Heart left ventricle (tissue), 16 donors: ENCODE data around the gene FAM174A. TPM values are rescaled to one million over a fixed set of nuclear protein-coding genes. Genes with fewer than 3 reads are reported as not detected.

Experiments used
- ATAC-seq, 4 donors: fragments of 200-7000 bp; cut with Tn5 transposase; one replicate each; pipeline ENCODE4 v1.9.1; 2020 to 2022; ENCODE audit warnings: moderate library complexity in 4 of 4, mild to moderate bottlenecking in 3 of 4, moderate number of reproducible peaks in 1 of 4
- DNase-seq, 5 donors: peaks; one replicate each; pipeline ENCODE4 v3.0.0-alpha.2; 2020
- H3K27ac ChIP-seq, 12 donors: fragments of 200-600 bp; sonication (generic) in 4 of 12; one replicate each; pipeline versions ENCODE4 v1.5.0 to v1.8.0; 2016 to 2022; ENCODE audit warnings: mild to moderate bottlenecking in 2 of 12
- H3K27me3 ChIP-seq, 9 donors: fragments of 200-600 bp; sonication (generic) in 2 of 9; one replicate each; pipeline versions ENCODE4 v1.5.1 to v1.8.0; 2016 to 2022; ENCODE audit warnings: mild to moderate bottlenecking in 3 of 9
- H3K36me3 ChIP-seq, 9 donors: fragments of 200-600 bp; sonication (generic) in 2 of 9; one replicate each; pipeline versions ENCODE4 v1.5.0 to v1.8.0; 2018 to 2022; ENCODE audit warnings: mild to moderate bottlenecking in 2 of 9
- H3K4me1 ChIP-seq, 12 donors: fragments of 200-600 bp; sonication (generic) in 4 of 12; one replicate each; pipeline versions ENCODE4 v1.5.0 to v1.8.0; 2016 to 2022; ENCODE audit warnings: mild to moderate bottlenecking in 3 of 12
- H3K4me3 ChIP-seq, 12 donors: fragments of 200-600 bp; sonication (generic) in 4 of 12; one replicate each; pipeline versions ENCODE4 v1.5.0 to v1.8.0; 2017 to 2022; ENCODE audit warnings: mild to moderate bottlenecking in 9 of 12, moderate library complexity in 4 of 12
- H3K9me3 ChIP-seq, 12 donors: fragments of 200-600 bp; sonication (generic) in 4 of 12; one replicate each; pipeline versions ENCODE4 v1.5.0 to v1.8.0; 2016 to 2022; ENCODE audit warnings: mild to moderate bottlenecking in 1 of 12
- POLR2A ChIP-seq, 2 donors: fragments of 450-650 bp; IDR thresholded peaks; one replicate each; pipeline ENCODE4 v1.6.1; 2017; ENCODE audit warnings: antibody characterized with exemption in 2 of 2, mild to moderate bottlenecking in 2 of 2, moderate library complexity in 2 of 2
- WGBS, 4 donors: extraction: QIAGEN DNeasy Blood & Tissue Kit in 2 of 4; methylation state at CpG; one replicate each; pipeline versions ENCODE4 v1.1.5 to v1.1.7; 2013 to 2018; 5-methylcytosine and 5-hydroxymethylcytosine counted together
- intact Hi-C, 10 donors: fragments of 100-400 bp; cut with DNase I; formaldehyde crosslinking; loops; one replicate each; pipeline versions ENCODE4 v1.11.1 to v1.14.2; 2022
- polyA plus RNA-seq, 2 donors: library from polyadenylated mRNA; stranded (reverse); fragments of 200-250 nt; gene quantifications; one replicate each; pipeline ENCODE4 v1.2.3, GENCODE V29; 2013
- total RNA-seq, 9 donors: library from RNA; depleted of rRNA in 2 of 9; stranded (reverse); fragments of >200 nt in 2 of 9; fragmentation: NEBNext Ultra II Directional in 3 of 9; extraction: Animal tissue kit (Norgen Biotek cat#: 25700) in 3 of 9; gene quantifications; one replicate each; pipeline versions ENCODE4 v1.1.0 to v1.2.4, GENCODE V29; 2016 to 2023
- TF ChIP-seq, protein P1 (sequence below), 12 donors: fragments of 200-600 bp; sonication (generic) in 4 of 12; IDR thresholded peaks; one replicate each; pipeline versions ENCODE4 v1.5.0 to v1.8.0; 2018 to 2022; ENCODE audit warnings: antibody characterized with exemption in 12 of 12, mild to moderate bottlenecking in 5 of 12
- donor health status: ischemic (EF 13 %, LVEDD 7.1; RV severe dilation, severe dysfunction).
- donor health status: healthy with polysubstance abuse.
- donor health status: DM: no; HTN: yes; CAD: no.
- donor health status: DM: no; HTN: no; CAD: no.
- donor health status: ischemic (EF 25% LVEDD 6.9; RV normal size, moderate dysfunction).
- donor health status: ischemic (EF 25% LVEDD 5.7; RV mildly dilated, moderate dysfunction).
- donor health status: healthy.
- donor health status: DM: yes; HTN: yes; CAD: no.
- donor health status: ischemic (EF 35%, LVEDD 5.7; RV mildly dilated, moderate dysfunction).
- donor health status: nonischemic (EF 11% LVEDD 7.7; RV severe dilation, severe dysfunction).
- donor health status: DM: yes; HTN: yes; CAD: no.
- donor health status: PGD.
- donor health status: ischemic (EF 29% LVEDD 5.4; RV normal size, mild dysfunction).
- donor health status: nonischemic (EF 23%, LVEDD 6.1; RV moderate dilation, normal function).

FAM174A gene
- total and polyA plus RNA-seq, 11 donors, result 7.8 to 59.0 (median 20.4) TPM

DNA sequence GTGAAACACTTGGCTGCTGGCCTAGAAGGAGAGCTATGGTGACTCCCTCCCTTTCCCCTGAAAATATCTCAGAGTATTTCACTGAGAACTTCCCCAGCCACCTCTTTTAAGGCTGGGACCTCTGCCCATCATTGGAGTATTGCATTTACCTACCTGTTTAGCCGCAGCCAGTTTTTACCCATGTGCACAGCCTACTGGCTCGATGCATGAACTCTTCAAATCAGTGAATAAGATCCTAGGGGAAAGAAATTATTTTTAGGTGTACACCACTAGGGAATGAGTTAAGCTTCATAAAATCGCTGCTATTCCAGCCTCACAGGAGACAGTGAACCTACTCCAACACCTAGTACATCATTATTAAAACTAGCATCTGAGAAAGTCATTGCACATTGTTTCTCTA, 16.8 kb upstream of the FAM174A start:
- no peak for DNase-seq
- Histone ChIP-seq H3K4me3 (no peak overlapping the region), H3K27me3 (no peaks in the 10 kb centered on the region), H3K9me3 (peaks cover 0 to 22% (median 12%) of the 10 kb centered on the region in 12 donors), H3K36me3 (no peaks in the 10 kb centered on the region), H3K27ac (no peak overlapping the region), H3K4me1 (no peaks in the 10 kb centered on the region)
- TF ChIP-seq POLR2A (IDR thresholded peaks at IDR 0.05), result no peak
- TF ChIP-seq, protein P1, sequence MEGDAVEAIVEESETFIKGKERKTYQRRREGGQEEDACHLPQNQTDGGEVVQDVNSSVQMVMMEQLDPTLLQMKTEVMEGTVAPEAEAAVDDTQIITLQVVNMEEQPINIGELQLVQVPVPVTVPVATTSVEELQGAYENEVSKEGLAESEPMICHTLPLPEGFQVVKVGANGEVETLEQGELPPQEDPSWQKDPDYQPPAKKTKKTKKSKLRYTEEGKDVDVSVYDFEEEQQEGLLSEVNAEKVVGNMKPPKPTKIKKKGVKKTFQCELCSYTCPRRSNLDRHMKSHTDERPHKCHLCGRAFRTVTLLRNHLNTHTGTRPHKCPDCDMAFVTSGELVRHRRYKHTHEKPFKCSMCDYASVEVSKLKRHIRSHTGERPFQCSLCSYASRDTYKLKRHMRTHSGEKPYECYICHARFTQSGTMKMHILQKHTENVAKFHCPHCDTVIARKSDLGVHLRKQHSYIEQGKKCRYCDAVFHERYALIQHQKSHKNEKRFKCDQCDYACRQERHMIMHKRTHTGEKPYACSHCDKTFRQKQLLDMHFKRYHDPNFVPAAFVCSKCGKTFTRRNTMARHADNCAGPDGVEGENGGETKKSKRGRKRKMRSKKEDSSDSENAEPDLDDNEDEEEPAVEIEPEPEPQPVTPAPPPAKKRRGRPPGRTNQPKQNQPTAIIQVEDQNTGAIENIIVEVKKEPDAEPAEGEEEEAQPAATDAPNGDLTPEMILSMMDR (IDR thresholded peaks at IDR 0.05), result no peak
- 82 to 90% (median 88%) methylated on average over 3 of the region's 3 CpGs for WGBS, 4 donors
- no peak for ATAC-seq
- intact Hi-C loops, result no loop called here

DNA sequence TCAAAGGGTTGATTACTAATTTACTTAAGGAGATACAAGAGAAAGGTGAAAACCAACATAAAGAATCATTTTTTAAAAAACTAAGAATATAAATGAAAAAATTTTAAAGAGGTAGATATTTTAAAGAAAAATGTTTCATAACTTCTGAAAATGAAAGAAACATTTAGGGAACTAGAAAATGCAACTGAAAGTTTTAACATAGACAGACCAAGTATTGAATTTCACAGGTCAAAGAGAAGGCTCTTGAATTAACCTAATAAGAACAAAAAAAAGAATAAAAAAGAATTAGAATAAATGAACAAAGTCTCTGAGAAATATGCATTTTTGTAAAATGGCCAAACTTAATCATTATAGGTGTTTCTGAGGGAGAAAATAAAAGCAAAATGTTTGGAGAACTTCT, 16.1 kb upstream of the FAM174A start:
- no peak overlapping the region for H3K27ac ChIP-seq
- peaks cover 0 to 22% (median 12%) of the 10 kb centered on the region in 12 donors for H3K9me3 ChIP-seq
- H3K36me3 ChIP-seq, result no peaks in the 10 kb centered on the region
- no peak for ATAC-seq
- H3K4me1 ChIP-seq, result no peaks in the 10 kb centered on the region
- TF ChIP-seq, protein P1 (IDR thresholded peaks at IDR 0.05), result no peak
- no peak for TF ChIP-seq POLR2A (IDR thresholded peaks at IDR 0.05)
- intact Hi-C loops, result no loop called here
- no peak overlapping the region for H3K4me3 ChIP-seq
- H3K27me3 ChIP-seq, result no peaks in the 10 kb centered on the region
- no peak for DNase-seq

DNA sequence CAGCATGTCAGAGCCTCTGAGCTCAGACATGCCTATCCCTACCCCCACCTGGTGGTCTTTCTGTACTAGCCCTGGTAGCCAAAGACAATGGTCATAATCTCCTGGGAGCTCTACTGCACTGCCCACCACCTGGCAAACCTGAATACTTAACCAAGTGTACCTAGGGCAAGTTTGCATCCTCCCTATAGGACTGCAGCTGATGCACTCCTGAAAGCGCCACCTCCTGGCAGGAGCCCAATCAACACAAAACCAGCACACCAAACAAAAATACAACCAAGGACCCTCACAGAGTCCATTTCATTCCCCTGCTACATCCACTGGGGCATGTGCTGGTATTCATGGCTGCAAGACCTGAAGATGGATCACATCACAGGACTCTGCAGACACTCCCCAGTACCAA, 14.8 kb upstream of the FAM174A start:
- no peaks in the 10 kb centered on the region for H3K27me3 ChIP-seq
- no peaks in the 10 kb centered on the region for H3K4me1 ChIP-seq
- H3K36me3 ChIP-seq, result no peaks in the 10 kb centered on the region
- TF ChIP-seq, protein P1 (IDR thresholded peaks at IDR 0.05), result no peak
- TF ChIP-seq POLR2A (IDR thresholded peaks at IDR 0.05), result no peak
- no peak overlapping the region for H3K27ac ChIP-seq
- H3K9me3 ChIP-seq, result peaks cover 0 to 30% (median 12%) of the 10 kb centered on the region in 12 donors
- DNase-seq, result no peak
- no peak overlapping the region for H3K4me3 ChIP-seq
- intact Hi-C loops, result no loop called here
- WGBS, 4 donors, result 38 to 83% (median 66%) methylated on average over 1 of the region's 1 CpG
- ATAC-seq, result no peak

DNA sequence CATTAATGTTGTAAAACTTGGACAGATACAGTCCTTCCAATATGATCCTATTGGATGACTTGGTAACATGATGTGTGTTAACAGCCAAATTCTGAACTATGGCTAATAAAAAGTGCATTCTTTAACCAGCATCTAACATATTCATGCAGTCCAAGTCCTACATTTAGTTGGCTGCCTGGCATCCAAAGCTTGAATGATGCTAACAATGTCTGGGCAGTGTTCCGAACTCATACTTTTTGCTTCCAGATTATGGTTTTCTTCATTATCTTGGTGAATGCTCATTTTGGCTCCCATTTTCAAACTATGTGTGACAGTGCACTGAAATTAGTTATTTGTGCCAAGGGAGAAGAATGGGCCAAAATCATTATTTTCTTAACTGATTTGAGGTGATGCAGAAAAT, 2.8 kb downstream of the FAM174A start:
- intact Hi-C loops, result loop anchor here in 3 of 10 donors (5.0 to 10.0 kb wide), 2 partner anchors 39 to 367 kb away; partner anchors contain the start of gene ST8SIA4 (in 2 of the 3)
- no peak for TF ChIP-seq POLR2A (IDR thresholded peaks at IDR 0.05)
- TF ChIP-seq, protein P1 (IDR thresholded peaks at IDR 0.05), result no peak
- ATAC-seq, result no peak
- Histone ChIP-seq H3K4me3 (no peak overlapping the region), H3K36me3 (no peaks in the 10 kb centered on the region), H3K4me1 (peaks cover 3 to 45% (median 25%) of the 10 kb centered on the region in 12 donors), H3K27me3 (no peaks in the 10 kb centered on the region), H3K27ac (no peak overlapping the region), H3K9me3 (no peaks in the 10 kb centered on the region)
- 87 to 100% (median 90%) methylated on average over 1 of the region's 1 CpG for WGBS, 4 donors
- DNase-seq, result no peak
